HG03175 (cell line): ENCODE measurements around the gene ALX4.

Source experiments
- ATAC-seq: cut with Tn5 transposase; IDR thresholded peaks from one replicate; pipeline ENCODE4 v1.9.1; 2021; ENCODE audit warnings: mild to moderate bottlenecking, moderate library complexity; ENCODE audit not compliant: unreplicated experiment

The ALX4 gene

DNA sequence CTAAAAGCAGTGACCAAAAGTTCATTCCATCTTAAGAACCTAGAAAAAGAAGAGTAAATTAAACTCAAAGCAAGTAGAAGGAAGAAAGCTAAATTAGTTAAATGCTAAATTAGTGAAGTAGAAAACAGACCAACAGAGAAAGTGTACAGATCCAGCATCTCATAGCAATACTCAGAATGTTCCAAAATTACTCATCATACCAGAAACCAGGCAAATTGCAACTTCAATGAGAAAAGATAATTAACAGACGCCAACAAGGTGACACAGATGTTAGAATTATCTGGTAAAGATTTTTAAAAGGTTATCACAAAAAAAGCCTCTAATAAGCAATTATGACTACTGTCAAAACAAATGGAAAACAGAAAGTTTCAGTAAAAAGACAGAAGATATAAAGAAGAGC lies 96.8 kb downstream of the ALX4 start:
- ATAC-seq: no peak

DNA sequence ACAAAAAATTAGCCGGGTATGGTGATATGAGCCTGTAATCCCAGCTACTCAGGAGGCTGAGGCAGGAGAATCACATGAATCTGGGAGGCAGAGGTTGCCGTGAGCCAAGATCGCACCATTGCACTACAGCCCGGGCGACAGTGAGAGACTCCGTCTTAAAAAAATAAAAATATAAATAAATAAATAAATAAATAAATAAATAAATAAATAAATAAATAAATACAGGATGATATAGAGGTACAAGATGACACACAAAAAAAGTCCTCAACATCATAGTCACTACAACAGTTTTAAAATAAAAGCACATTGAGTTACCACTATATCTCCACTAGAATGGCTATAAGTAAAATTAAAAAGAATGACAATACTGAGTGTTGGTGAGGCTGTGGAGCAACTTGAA lies 97.8 kb downstream of the ALX4 start:
- ATAC-seq: no peak
